CD4-positive, alpha-beta T cell (primary cell): Measurements from ENCODE around the gene PRPS1L1. TPM values are rescaled to one million over a fixed set of nuclear protein-coding genes. Genes with fewer than 3 reads are reported as not detected.

Experiments
- ATAC-seq: fragments of 200-7000 bp; cut with Tn5 transposase; one replicate; pipeline ENCODE4 v1.10.0; 2022; ENCODE audit warnings: mild to moderate bottlenecking; ENCODE audit not compliant: poor library complexity
- CTCF ChIA-PET: fragments of 350-600 bp; sonication (Branson Sonifier 250); formaldehyde crosslinking; loops from one replicate; lab custom pipeline; 2021; ENCODE audit warnings: antibody characterized with exemption, inconsistent platforms; lab: Charles Lee
- POLR2A ChIA-PET: fragments of 350-600 bp; sonication (Branson Sonifier 250); formaldehyde crosslinking; loops from one replicate; lab custom pipeline; 2021; ENCODE audit warnings: antibody characterized with exemption, inconsistent platforms; lab: Charles Lee
- DNase-seq, 14 experiments: peaks; one replicate each; pipeline ENCODE4 v3.0.0-alpha.2; 2013 to 2020; ENCODE audit warnings: mixed read lengths in 2 of 14
- H3K27ac ChIP-seq, 2 donors: one replicate each; pipeline versions ENCODE4 v1.5.1 to v1.7.0; 2013; ENCODE audit warnings: low read length in 2 of 2, low read depth in 1 of 2, mild to moderate bottlenecking in 1 of 2
- H3K27me3 ChIP-seq, 2 experiments: 1 replicate in 1 of 2; 2 replicates in 1 of 2; pipeline versions ENCODE4 v1.6.1 to v1.7.0; 2013; ENCODE audit warnings: low read length in 2 of 2, control low read depth in 1 of 2, mild to moderate bottlenecking in 1 of 2, moderate library complexity in 1 of 2; ENCODE audit not compliant: insufficient read depth in 2 of 2, control insufficient read depth in 1 of 2
- H3K36me3 ChIP-seq: one replicate; pipeline ENCODE4 v1.6.1; 2013; ENCODE audit warnings: low read length, control low read depth; ENCODE audit not compliant: insufficient read depth
- H3K4me1 ChIP-seq: one replicate; pipeline ENCODE4 v1.6.1; 2013; ENCODE audit warnings: low read length, control low read depth; ENCODE audit not compliant: insufficient read depth
- H3K4me3 ChIP-seq: one replicate; pipeline ENCODE4 v1.5.1; 2013; ENCODE audit warnings: mild to moderate bottlenecking, low read length, moderate library complexity
- H3K9me3 ChIP-seq, 2 experiments: 1 replicate in 1 of 2; 2 replicates in 1 of 2; pipeline versions ENCODE4 v1.6.1 to v1.7.0; 2013; ENCODE audit warnings: low read length in 2 of 2, mild to moderate bottlenecking in 2 of 2, control low read depth in 1 of 2, moderate library complexity in 1 of 2; ENCODE audit not compliant: control insufficient read depth in 1 of 2, insufficient read depth in 1 of 2
- H3K27ac Mint-ChIP-seq: one replicate; pipeline ENCODE4 v1.8.0; 2020; ENCODE audit warnings: mixed read lengths
- H3K27me3 Mint-ChIP-seq: one replicate; pipeline ENCODE4 v1.8.0; 2021; ENCODE audit warnings: mixed read lengths
- H3K36me3 Mint-ChIP-seq: one replicate; pipeline ENCODE4 v1.8.0; 2021; ENCODE audit warnings: low read depth, mixed read lengths
- H3K4me1 Mint-ChIP-seq: one replicate; pipeline ENCODE4 v1.8.0; 2021; ENCODE audit warnings: low read depth, mixed read lengths
- H3K4me3 Mint-ChIP-seq: one replicate; pipeline ENCODE4 v1.8.0; 2020; ENCODE audit warnings: mild to moderate bottlenecking, mixed read lengths
- H3K9me3 Mint-ChIP-seq: one replicate; pipeline ENCODE4 v1.8.0; 2020; ENCODE audit warnings: mixed read lengths
- intact Hi-C, 2 experiments: fragments of 100-400 bp; cut with DNase I in 1 of 2; cut with micrococcal nuclease in 1 of 2; formaldehyde crosslinking; loops; one replicate each; pipeline versions ENCODE4 v1.15.1 to v1.9.0; 2023 to 2025; cut with DNase I, micrococcal nuclease
- total RNA-seq, 174 experiments: library from RNA in 2 of 174; stranded (reverse) in 2 of 174; gene quantifications; one replicate each; pipeline ENCODE4 v1.2.3 and lab custom pipeline; 2021 to 2026
- TF ChIP-seq, protein P1 (sequence below): fragments of 200-600 bp; IDR thresholded peaks from one replicate; pipeline ENCODE4 v1.8.0; 2022; ENCODE audit warnings: antibody characterized with exemption, mild to moderate bottlenecking

Gene PRPS1L1
- total RNA-seq, 2 experiments from 2014 or later, result not detected

DNA sequence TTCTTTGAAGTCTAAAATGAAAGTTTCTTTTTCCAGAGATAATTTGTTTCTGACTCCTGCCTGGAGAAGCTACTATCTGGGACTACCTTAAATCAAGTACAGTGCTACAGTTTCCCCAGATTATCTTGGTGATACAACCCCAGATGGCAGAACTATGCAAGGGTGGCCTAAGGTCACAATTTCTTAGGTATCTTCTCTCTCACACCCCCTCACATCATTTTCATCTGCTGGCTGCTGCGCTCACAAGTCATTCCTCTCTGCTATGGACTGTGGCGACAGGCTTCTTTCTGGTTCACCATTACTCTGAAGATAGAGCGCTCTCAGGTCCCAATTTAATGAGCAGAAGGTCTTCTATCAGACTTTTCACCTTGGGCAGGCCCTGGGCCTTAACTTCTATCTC is 9.1 kb upstream of the PRPS1L1 start:
- no peaks in the 10 kb centered on the region for H3K9me3 Mint-ChIP-seq
- ATAC-seq, result no peak
- TF ChIP-seq, protein P1, sequence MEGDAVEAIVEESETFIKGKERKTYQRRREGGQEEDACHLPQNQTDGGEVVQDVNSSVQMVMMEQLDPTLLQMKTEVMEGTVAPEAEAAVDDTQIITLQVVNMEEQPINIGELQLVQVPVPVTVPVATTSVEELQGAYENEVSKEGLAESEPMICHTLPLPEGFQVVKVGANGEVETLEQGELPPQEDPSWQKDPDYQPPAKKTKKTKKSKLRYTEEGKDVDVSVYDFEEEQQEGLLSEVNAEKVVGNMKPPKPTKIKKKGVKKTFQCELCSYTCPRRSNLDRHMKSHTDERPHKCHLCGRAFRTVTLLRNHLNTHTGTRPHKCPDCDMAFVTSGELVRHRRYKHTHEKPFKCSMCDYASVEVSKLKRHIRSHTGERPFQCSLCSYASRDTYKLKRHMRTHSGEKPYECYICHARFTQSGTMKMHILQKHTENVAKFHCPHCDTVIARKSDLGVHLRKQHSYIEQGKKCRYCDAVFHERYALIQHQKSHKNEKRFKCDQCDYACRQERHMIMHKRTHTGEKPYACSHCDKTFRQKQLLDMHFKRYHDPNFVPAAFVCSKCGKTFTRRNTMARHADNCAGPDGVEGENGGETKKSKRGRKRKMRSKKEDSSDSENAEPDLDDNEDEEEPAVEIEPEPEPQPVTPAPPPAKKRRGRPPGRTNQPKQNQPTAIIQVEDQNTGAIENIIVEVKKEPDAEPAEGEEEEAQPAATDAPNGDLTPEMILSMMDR, result no peak
- no peaks in the 10 kb centered on the region for H3K9me3 ChIP-seq
- no peak overlapping the region for H3K27ac Mint-ChIP-seq
- ChIA-PET CTCF (no interaction called here), POLR2A (no interaction called here)
- H3K4me1 ChIP-seq, result no peaks in the 10 kb centered on the region
- DNase-seq, result no peak
- H3K4me3 ChIP-seq, result no peak overlapping the region
- no peaks in the 10 kb centered on the region for H3K4me1 Mint-ChIP-seq
- intact Hi-C loops, result no loop called here
- no peak overlapping the region for H3K4me3 Mint-ChIP-seq
- no peaks in the 10 kb centered on the region for H3K27me3 ChIP-seq
- no peak overlapping the region for H3K27ac ChIP-seq
- H3K36me3 Mint-ChIP-seq, result no peaks in the 10 kb centered on the region
- H3K27me3 Mint-ChIP-seq, result no peaks in the 10 kb centered on the region
- no peaks in the 10 kb centered on the region for H3K36me3 ChIP-seq

DNA sequence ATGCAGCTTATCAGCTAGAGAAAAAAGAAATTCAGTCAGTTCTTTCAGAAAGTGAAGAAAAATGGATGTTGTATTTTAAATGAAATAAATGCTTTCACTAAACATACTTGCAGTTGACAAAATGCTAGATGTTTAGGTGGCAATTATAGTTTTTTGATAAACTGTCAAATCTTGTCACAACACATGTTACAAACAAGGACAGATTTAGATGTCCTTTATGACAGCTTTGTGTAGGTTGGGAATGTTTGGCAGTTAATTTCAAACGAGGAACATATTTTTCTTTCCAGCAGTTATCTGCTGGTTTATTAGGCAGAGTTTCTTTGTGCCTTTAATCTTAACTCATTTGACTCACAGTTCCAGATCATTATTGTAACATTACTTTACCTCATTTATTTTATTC is 3.1 kb upstream of the PRPS1L1 start:
- ChIA-PET CTCF (no interaction called here), POLR2A (no interaction called here)
- Mint-ChIP-seq H3K36me3 (no peaks in the 10 kb centered on the region), H3K27me3 (no peaks in the 10 kb centered on the region), H3K4me1 (no peaks in the 10 kb centered on the region), H3K9me3 (no peaks in the 10 kb centered on the region), H3K27ac (no peak overlapping the region), H3K4me3 (no peak overlapping the region)
- Histone ChIP-seq H3K27me3 (peaks cover 0 to 3% of the 10 kb centered on the region in 2 experiments), H3K9me3 (no peaks in the 10 kb centered on the region), H3K36me3 (no peaks in the 10 kb centered on the region), H3K4me1 (no peaks in the 10 kb centered on the region), H3K27ac (no peak overlapping the region), H3K4me3 (no peak overlapping the region)
- intact Hi-C loops, result no loop called here
- ATAC-seq (no peak), DNase-seq (no peak)
- TF ChIP-seq, protein P1, result no peak

DNA sequence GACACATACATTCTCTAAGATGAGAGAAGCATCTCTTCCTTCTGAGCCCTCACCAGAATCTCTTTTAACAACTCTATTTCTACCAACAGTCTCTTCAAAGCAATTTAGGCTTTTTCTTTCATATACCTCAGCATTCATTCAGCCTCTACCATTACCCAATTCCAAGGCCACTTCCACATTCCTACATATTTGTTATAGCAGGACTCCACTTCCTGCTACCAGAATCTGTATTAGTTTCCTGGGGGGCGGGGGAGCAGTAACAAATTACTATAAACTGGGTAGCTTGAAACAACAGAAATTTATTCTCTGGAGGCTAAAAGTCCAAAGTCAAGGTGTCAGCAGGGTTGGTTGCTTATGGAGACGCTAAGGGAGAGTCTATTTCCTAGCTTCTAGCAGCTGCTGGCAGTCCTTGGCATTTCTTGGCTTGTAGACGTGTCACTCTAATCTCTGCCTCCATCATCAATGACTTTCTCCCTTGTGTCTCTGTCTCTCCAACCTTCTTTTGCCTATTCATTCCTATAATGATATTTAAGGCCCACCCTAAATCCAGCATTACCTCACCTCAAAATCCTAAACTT is 7.4 kb downstream of the PRPS1L1 start:
- no peaks in the 10 kb centered on the region for H3K27me3 ChIP-seq
- POLR2A ChIA-PET, result no interaction called here

More for the DNA sequence above, 7.4 kb downstream of the PRPS1L1 start:
- CTCF ChIA-PET, result no interaction called here
- no peak overlapping the region for H3K27ac ChIP-seq
- Mint-ChIP-seq H3K4me1 (no peaks in the 10 kb centered on the region), H3K36me3 (no peaks in the 10 kb centered on the region), H3K27ac (no peak overlapping the region), H3K27me3 (peaks cover 7% of the 10 kb centered on the region), H3K9me3 (no peaks in the 10 kb centered on the region), H3K4me3 (no peak overlapping the region)
- ATAC-seq (no peak), DNase-seq (no peak)
- H3K9me3 ChIP-seq, result no peaks in the 10 kb centered on the region
- H3K36me3 ChIP-seq, result no peaks in the 10 kb centered on the region
- intact Hi-C loops, result no loop called here
- no peaks in the 10 kb centered on the region for H3K4me1 ChIP-seq
- H3K4me3 ChIP-seq, result no peak overlapping the region
- TF ChIP-seq, protein P1, result no peak
